Tibial nerve (tissue), 4 donors: ENCODE results near the gene KRTAP2-2. TPM values are rescaled to one million over a fixed set of nuclear protein-coding genes. Genes with fewer than 3 reads are reported as not detected.

Source experiments
- DNase-seq, 2 donors: peaks; one replicate each; pipeline ENCODE4 v3.0.0-alpha.2; 2019; ENCODE audit warnings: low spot score in 2 of 2
- H3K27ac ChIP-seq, 4 donors: fragments of 200-600 bp; sonication (generic) in 3 of 4; one replicate each; pipeline ENCODE4 v1.5.1; 2017 to 2019; ENCODE audit warnings: mild to moderate bottlenecking in 1 of 4
- H3K27me3 ChIP-seq, 2 donors: fragments of 200-600 bp; sonication (generic) in 1 of 2; one replicate each; pipeline versions ENCODE4 v1.5.1 to v1.6.0; 2017 to 2019
- H3K36me3 ChIP-seq, 3 donors: fragments of 200-600 bp; sonication (generic); one replicate each; pipeline ENCODE4 v1.5.1; 2018 to 2019
- H3K4me1 ChIP-seq, 4 donors: fragments of 200-600 bp; sonication (generic) in 3 of 4; one replicate each; pipeline ENCODE4 v1.5.1; 2017 to 2019
- H3K4me3 ChIP-seq, 4 donors: fragments of 200-600 bp; sonication (generic) in 3 of 4; one replicate each; pipeline ENCODE4 v1.5.1; 2017 to 2019; ENCODE audit warnings: mild to moderate bottlenecking in 1 of 4, moderate library complexity in 1 of 4
- H3K9me3 ChIP-seq, 4 donors: fragments of 200-600 bp; sonication (generic) in 3 of 4; one replicate each; pipeline ENCODE4 v1.5.1; 2017 to 2019
- CTCF ChIP-seq, 5 experiments: fragments of 200-600 bp in 3 of 5; fragments of 450-650 bp in 2 of 5; sonication (generic) in 3 of 5; IDR thresholded peaks; one replicate each; pipeline ENCODE4 v1.5.1; 2016 to 2019; ENCODE audit warnings: antibody characterized with exemption in 5 of 5, mild to moderate bottlenecking in 3 of 5, moderate library complexity in 2 of 5
- EP300 ChIP-seq, 2 donors: sonication (generic); formaldehyde crosslinking; IDR thresholded peaks; one replicate each; pipeline ENCODE4 v1.6.1; 2017; ENCODE audit warnings: antibody characterized with exemption in 2 of 2, mild to moderate bottlenecking in 1 of 2
- POLR2A ChIP-seq, 2 donors: fragments of 450-650 bp; IDR thresholded peaks; one replicate each; pipeline ENCODE4 v1.6.1; 2017; ENCODE audit warnings: antibody characterized with exemption in 2 of 2, mild to moderate bottlenecking in 2 of 2, moderate library complexity in 2 of 2
- WGBS, 2 donors: methylation state at CpG; one replicate each; pipeline ENCODE4 v1.1.5; 2018; 5-methylcytosine and 5-hydroxymethylcytosine counted together
- total RNA-seq, 4 donors: library from RNA; depleted of rRNA; stranded (reverse); fragments of >200 nt; gene quantifications; one replicate each; pipeline ENCODE4 v1.1.0, GENCODE V29; 2016

The KRTAP2-2 gene
- total RNA-seq, 4 donors from 2014 or later = not detected

- TF ChIP-seq POLR2A (IDR thresholded peaks at IDR 0.05) = no peak
- no peak for TF ChIP-seq EP300 (IDR thresholded peaks at IDR 0.05)
- no peak for TF ChIP-seq CTCF (IDR thresholded peaks at IDR 0.05)
- Histone ChIP-seq H3K27me3 (no peaks in the 10 kb centered on the region), H3K27ac (no peak overlapping the region)
Measured at GRCh38 chr17:41020336-41020735, 34.7 kb downstream of the KRTAP2-2 start.

GRCh38 chr17:41019415-41019814 is 35.6 kb downstream of the KRTAP2-2 start:
- Histone ChIP-seq H3K27ac (no peak overlapping the region), H3K4me1 (no peaks in the 10 kb centered on the region), H3K27me3 (no peaks in the 10 kb centered on the region), H3K36me3 (no peaks in the 10 kb centered on the region), H3K9me3 (no peaks in the 10 kb centered on the region), H3K4me3 (no peak overlapping the region)
- DNase-seq = no peak
- TF ChIP-seq CTCF (IDR thresholded peaks at IDR 0.05) (no peak), POLR2A (IDR thresholded peaks at IDR 0.05) (no peak), EP300 (IDR thresholded peaks at IDR 0.05) (no peak)
- WGBS, 2 donors = 88 to 93% methylated on average over 3 of the region's 3 CpGs

More at GRCh38 chr17:41020336-41020735, 34.7 kb downstream of the KRTAP2-2 start:
- no peaks in the 10 kb centered on the region for H3K9me3 ChIP-seq
- no peaks in the 10 kb centered on the region for H3K4me1 ChIP-seq
- no peak overlapping the region for H3K4me3 ChIP-seq
- no peaks in the 10 kb centered on the region for H3K36me3 ChIP-seq
- DNase-seq = no peak

DNA sequence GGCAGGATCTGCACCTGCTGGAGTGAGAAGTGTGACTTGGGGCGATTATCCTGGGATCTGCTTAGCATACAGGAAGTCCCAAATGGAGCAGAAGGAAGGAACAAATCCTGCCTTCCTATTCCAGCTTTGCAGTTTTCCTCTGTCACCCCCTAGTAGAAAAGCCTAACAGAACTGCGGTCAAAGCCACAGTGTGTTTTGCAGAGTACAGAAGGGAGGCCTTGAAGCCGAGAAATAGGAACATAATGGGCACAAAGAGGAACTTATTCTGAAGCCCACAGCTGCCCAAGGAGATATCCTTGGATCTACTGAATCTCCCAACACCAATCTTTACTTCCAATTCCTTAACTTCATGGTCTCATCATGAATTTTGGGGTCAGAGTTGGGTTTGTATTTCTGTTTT is 36.5 kb downstream of the KRTAP2-2 start:
- WGBS, 2 donors = 56 to 71% methylated on average over 3 of the region's 3 CpGs
- TF ChIP-seq CTCF (IDR thresholded peaks at IDR 0.05) = no peak
- no peaks in the 10 kb centered on the region for H3K9me3 ChIP-seq

DNA sequence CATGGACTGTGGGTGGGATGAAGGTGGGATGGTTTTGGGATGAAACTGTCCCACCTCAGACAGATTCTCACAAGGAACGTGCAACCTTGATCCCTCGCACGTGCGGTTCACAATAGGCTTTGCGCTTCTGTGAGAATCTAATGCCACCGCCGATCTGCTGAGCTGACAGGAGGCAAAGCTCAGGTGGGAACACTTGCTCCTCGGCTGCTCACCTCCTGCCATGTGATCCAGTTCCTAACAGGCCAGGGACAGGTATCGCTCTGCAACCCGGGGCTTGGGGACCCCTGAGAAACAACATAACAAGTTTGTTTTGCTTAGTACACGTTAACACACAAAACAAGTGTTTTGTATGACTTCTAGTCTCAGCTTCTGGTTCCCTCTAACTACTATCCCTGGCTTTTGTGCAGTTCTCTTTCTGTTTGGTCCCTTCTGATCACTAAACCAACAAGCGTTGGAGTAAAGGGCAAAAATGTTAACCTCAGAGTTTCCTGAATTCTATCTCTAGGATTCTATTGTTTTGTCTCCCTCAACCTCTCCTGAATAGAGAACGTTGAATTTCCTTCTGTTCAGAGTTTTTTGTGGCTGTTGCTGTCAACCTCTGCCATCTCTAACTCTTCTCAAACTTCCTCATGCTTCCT is 38.3 kb downstream of the KRTAP2-2 start:
- TF ChIP-seq EP300 (IDR thresholded peaks at IDR 0.05) (no peak), POLR2A (IDR thresholded peaks at IDR 0.05) (no peak), CTCF (IDR thresholded peaks at IDR 0.05) (no peak)
- H3K9me3 ChIP-seq = no peaks in the 10 kb centered on the region
- no peaks in the 10 kb centered on the region for H3K4me1 ChIP-seq
- H3K27ac ChIP-seq = no peak overlapping the region
- DNase-seq = no peak
- H3K27me3 ChIP-seq = no peaks in the 10 kb centered on the region
- H3K4me3 ChIP-seq = no peak overlapping the region
- no peaks in the 10 kb centered on the region for H3K36me3 ChIP-seq
- WGBS, 2 donors = 69 to 72% methylated on average over 13 of the region's 13 CpGs

More for the DNA sequence above, 36.5 kb downstream of the KRTAP2-2 start:
- H3K27me3 ChIP-seq = no peaks in the 10 kb centered on the region
- H3K4me1 ChIP-seq = no peaks in the 10 kb centered on the region
- no peak overlapping the region for H3K27ac ChIP-seq
- no peaks in the 10 kb centered on the region for H3K36me3 ChIP-seq
- DNase-seq = no peak
- H3K4me3 ChIP-seq = no peak overlapping the region

DNA sequence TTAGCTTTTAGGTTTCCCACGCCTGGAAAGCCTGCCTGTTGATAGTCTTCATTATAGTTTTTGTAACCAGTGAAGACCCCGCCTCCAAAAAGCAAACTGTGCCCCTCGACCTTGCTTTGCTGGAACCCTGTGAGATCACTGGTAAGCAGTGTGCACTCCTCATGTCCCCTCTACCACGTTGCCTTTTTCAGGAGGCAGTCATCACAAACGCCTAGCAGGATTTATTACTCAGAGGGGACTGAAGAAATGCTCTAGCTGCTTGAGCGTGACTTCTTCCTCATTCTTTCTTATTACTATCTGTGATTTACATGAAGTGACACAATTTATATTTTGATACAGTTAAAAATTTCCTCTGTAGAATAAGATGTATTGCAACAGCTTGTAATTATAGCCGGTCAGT is 39.6 kb downstream of the KRTAP2-2 start:
- Histone ChIP-seq H3K27ac (no peak overlapping the region), H3K4me3 (no peak overlapping the region), H3K36me3 (no peaks in the 10 kb centered on the region), H3K9me3 (no peaks in the 10 kb centered on the region), H3K27me3 (no peaks in the 10 kb centered on the region), H3K4me1 (no peaks in the 10 kb centered on the region)
- 70 to 77% methylated on average over 7 of the region's 7 CpGs for WGBS, 2 donors
- DNase-seq = no peak
- no peak for TF ChIP-seq POLR2A (IDR thresholded peaks at IDR 0.05)
- TF ChIP-seq EP300 (IDR thresholded peaks at IDR 0.05) = no peak
- no peak for TF ChIP-seq CTCF (IDR thresholded peaks at IDR 0.05)
